HepG2 (cell line): ENCODE results near the gene URAD. TPM values are rescaled to one million over a fixed set of nuclear protein-coding genes. Genes with fewer than 3 reads are reported as not detected.

Experiments
- ATAC-seq: fragments of 200-7000 bp; cut with Tn5 transposase; 3 replicates; pipeline ENCODE4 v1.9.1; 2020; ENCODE audit warnings: mild to moderate bottlenecking, moderate library complexity
- BruUV-seq: library from RNA; stranded (reverse); fragments of 400-500 nt; replicated peaks from 2 replicates; lab custom pipeline; 2021; lab: Mats Ljungman, UMichigan
- CTCF ChIA-PET: fragments of 300-600 bp; formaldehyde crosslinking; extraction: SDS; loops from one replicate; lab custom pipeline; 2021; ENCODE audit warnings: low total read pairs, inconsistent platforms, low intra/inter-chr PET ratio; lab: Yijun Ruan, JAX
- POLR2A ChIA-PET: fragments of 350-600 bp; sonication (Branson Sonifier 250); formaldehyde crosslinking; loops from one replicate; lab custom pipeline; 2020; ENCODE audit warnings: antibody characterized with exemption, inconsistent platforms; lab: Yijun Ruan, JAX
- DNase-seq: peaks from one replicate; pipeline ENCODE4 v3.0.0-alpha.2; 2015; ENCODE audit warnings: low spot score
- FAIRE-seq: peaks from 3 replicates; lab custom pipeline; 2011; peaks lifted over from hg19 to GRCh38; lab: Jason Lieb, UNC
- H2AFZ ChIP-seq: one replicate; pipeline ENCODE4 v1.6.1; 2011; ENCODE audit warnings: low read length, inconsistent platforms
- H3K27ac ChIP-seq: fragments of 300-600 bp; 3 replicates; pipeline ENCODE4 v1.8.0; 2011; ENCODE audit warnings: mixed run types, mild to moderate bottlenecking, mixed read lengths, low read length, inconsistent platforms; ENCODE audit not compliant: insufficient read depth; ENCODE audit errors: extremely low read length
- H3K27me3 ChIP-seq, 2 experiments: fragments of 200-600 bp in 1 of 2; 2 replicates in 1 of 2; 3 replicates in 1 of 2; pipeline versions ENCODE4 v1.6.0 to v1.8.0; 2011; ENCODE audit warnings: low read length in 2 of 2, mild to moderate bottlenecking in 2 of 2, moderate library complexity in 2 of 2, inconsistent platforms in 1 of 2; ENCODE audit not compliant: insufficient read depth in 2 of 2, control insufficient read depth in 1 of 2
- H3K36me3 ChIP-seq, 2 experiments: fragments of 200-600 bp in 1 of 2; replicated peaks in 1 of 2; 2 replicates in 1 of 2; 3 replicates in 1 of 2; pipeline versions ENCODE4 v1.5.1 to v1.8.0; 2011; ENCODE audit warnings: low read length in 2 of 2, inconsistent platforms in 1 of 2; ENCODE audit not compliant: insufficient read depth in 2 of 2, control insufficient read depth in 1 of 2
- H3K4me1 ChIP-seq: 2 replicates; pipeline ENCODE4 v1.5.1; 2012; ENCODE audit warnings: low read length, inconsistent platforms; ENCODE audit not compliant: insufficient read depth
- H3K4me2 ChIP-seq: 2 replicates; pipeline ENCODE4 v1.6.0; 2011; ENCODE audit warnings: low read depth, low read length, inconsistent platforms
- H3K4me3 ChIP-seq, 3 experiments: fragments of 200-600 bp in 1 of 3; sonication (generic), shearing (Covaris generic) in 1 of 3; replicated peaks in 1 of 3; 2 replicates each; pipeline ENCODE4 v1.5.1; 2011 to 2016; ENCODE audit warnings: low read length in 3 of 3, inconsistent platforms in 2 of 3, low read depth in 2 of 3, mild to moderate bottlenecking in 2 of 3, control low read depth in 1 of 3, mixed read lengths in 1 of 3; ENCODE audit not compliant: insufficient read depth in 1 of 3
- H3K79me2 ChIP-seq: one replicate; pipeline ENCODE4 v1.6.1; 2011; ENCODE audit warnings: low read length, inconsistent platforms; ENCODE audit not compliant: insufficient read depth
- H3K9ac ChIP-seq: 2 replicates; pipeline ENCODE4 v1.6.0; 2011; ENCODE audit warnings: mild to moderate bottlenecking, low read depth, low read length, inconsistent platforms; ENCODE audit not compliant: insufficient read depth
- H3K9me3 ChIP-seq: 2 replicates; pipeline ENCODE4 v1.5.1; 2012; ENCODE audit warnings: mild to moderate bottlenecking, low read length
- H4K20me1 ChIP-seq: 2 replicates; pipeline ENCODE4 v1.6.0; 2011; ENCODE audit warnings: inconsistent platforms, mild to moderate bottlenecking, low read length, moderate library complexity; ENCODE audit not compliant: insufficient read depth
- GLI4 ChIP-seq: sonication (generic); formaldehyde crosslinking; IDR thresholded peaks from 2 replicates; pipeline ENCODE4 v1.5.1; 2020; ENCODE audit warnings: missing genetic modification reagents, mild to moderate bottlenecking, moderate library complexity, borderline replicate concordance
- JDP2 ChIP-seq: sonication (generic); formaldehyde crosslinking; IDR thresholded peaks from 2 replicates; pipeline ENCODE4 v1.8.1; 2022; ENCODE audit warnings: missing genetic modification reagents, borderline replicate concordance
- KAT8 ChIP-seq: IDR thresholded peaks from 2 replicates; pipeline ENCODE4 v1.6.1; 2016; ENCODE audit warnings: missing genetic modification reagents, missing compliant biosample characterization
- KDM5A ChIP-seq: fragments of 200-600 bp; sonication (generic); IDR thresholded peaks from 2 replicates; pipeline ENCODE4 v1.7.0; 2018; ENCODE audit warnings: antibody characterized with exemption, mild to moderate bottlenecking, low read length, borderline replicate concordance
- MLLT10 ChIP-seq: sonication (generic); formaldehyde crosslinking; IDR thresholded peaks from 2 replicates; pipeline ENCODE4 v1.4.0; 2020; ENCODE audit warnings: missing genetic modification reagents
- MTF2 ChIP-seq: sonication (generic); formaldehyde crosslinking; IDR thresholded peaks from 2 replicates; pipeline ENCODE4 v1.5.0; 2020; ENCODE audit warnings: missing genetic modification reagents, borderline replicate concordance
- PAX8 ChIP-seq: sonication (generic); formaldehyde crosslinking; IDR thresholded peaks from 2 replicates; pipeline ENCODE4 v1.8.0; 2022; ENCODE audit warnings: mild to moderate bottlenecking, missing genetic modification reagents, borderline replicate concordance
- RBM22 ChIP-seq: fragments of 200-400 bp; formaldehyde crosslinking; optimal IDR thresholded peaks from 2 replicates; pipeline ENCODE3; 2017; ENCODE audit warnings: mild to moderate bottlenecking, low read length, moderate library complexity
- SALL2 ChIP-seq: sonication (generic); formaldehyde crosslinking; IDR thresholded peaks from 2 replicates; pipeline ENCODE4 v1.8.1; 2023; ENCODE audit warnings: mild to moderate bottlenecking, missing genetic modification reagents, inconsistent platforms
- SMAD3 ChIP-seq: sonication (generic); formaldehyde crosslinking; IDR thresholded peaks from 2 replicates; pipeline ENCODE4 v1.4.0; 2020; ENCODE audit warnings: missing genetic modification reagents
- SMC3 ChIP-seq: IDR thresholded peaks from 2 replicates; pipeline ENCODE4 v1.6.1; 2011; ENCODE audit warnings: low read length, improper control_type of control experiment
- STAG1 ChIP-seq: sonication (generic); formaldehyde crosslinking; IDR thresholded peaks from 2 replicates; pipeline ENCODE4 v1.4.0; 2020; ENCODE audit warnings: missing genetic modification reagents
- ZBTB1 ChIP-seq: sonication (generic); formaldehyde crosslinking; IDR thresholded peaks from 2 replicates; pipeline ENCODE4 v1.4.0; 2020; ENCODE audit warnings: missing genetic modification reagents, borderline replicate concordance
- ZNF260 ChIP-seq: sonication (generic); formaldehyde crosslinking; IDR thresholded peaks from 2 replicates; pipeline ENCODE4 v1.4.0; 2020; ENCODE audit warnings: missing genetic modification reagents, low read depth, mild to moderate bottlenecking, borderline replicate concordance
- ZNF337 ChIP-seq: sonication (generic); formaldehyde crosslinking; IDR thresholded peaks from 2 replicates; pipeline ENCODE4 v1.5.1; 2020; ENCODE audit warnings: missing genetic modification reagents, low read depth, mild to moderate bottlenecking, borderline replicate concordance
- WGBS: methylation state at CpG from one replicate; pipeline ENCODE4 v1.1.6; 2017; ENCODE audit warnings: low lambda C conversion rate; 5-methylcytosine and 5-hydroxymethylcytosine counted together
- in situ Hi-C: cut with HindIII; loops from 2 replicates; pipeline ENCODE4 v1.10.0; 2017; ENCODE audit warnings: low pct_unique_long_range_greater_than_20kb; ENCODE audit not compliant: extremely low pct_ligation_motif_present
- intact Hi-C: fragments of 100-400 bp; cut with micrococcal nuclease; formaldehyde crosslinking; loops from one replicate; pipeline ENCODE4 v1.10.0; 2022; ENCODE audit not compliant: unreplicated experiment
- polyA plus RNA-seq, 8 experiments: library from polyadenylated mRNA; depleted of rRNA in 3 of 8; stranded (reverse) in 7 of 8; unstranded in 1 of 8; fragments of >200 nt; fragmentation: Illumina TruSeq in 4 of 8; extraction: Trizol in 4 of 8; gene quantifications; 2 replicates each; pipeline versions ENCODE4 v1.2.1 to v1.2.3, GENCODE V29; 2011 to 2016; ENCODE audit warnings: low read depth in 4 of 8, missing spikeins in 1 of 8, mixed read lengths in 1 of 8; ENCODE audit not compliant: insufficient read depth in 1 of 8
- total RNA-seq, 5 experiments: library from RNA; depleted of rRNA; stranded (reverse); fragments of >200 nt; fragmentation: Illumina TruSeq; extraction: Trizol; gene quantifications; 2 replicates each; pipeline ENCODE4 v1.2.3, GENCODE V29; 2016; ENCODE audit warnings: low read depth in 1 of 5
- TF ChIP-seq, protein P1 (sequence below): sonication (generic); formaldehyde crosslinking; IDR thresholded peaks from 2 replicates; pipeline ENCODE4 v1.4.0; 2020; ENCODE audit warnings: missing genetic modification reagents
- TF ChIP-seq, protein P2 (sequence below): sonication (generic); formaldehyde crosslinking; IDR thresholded peaks from 2 replicates; pipeline ENCODE4 v1.4.0; 2020; ENCODE audit warnings: mild to moderate bottlenecking, low read depth, missing genetic modification reagents
- TF ChIP-seq, protein P3 (sequence below): sonication (generic); formaldehyde crosslinking; IDR thresholded peaks from 2 replicates; pipeline ENCODE4 v1.4.0; 2020; ENCODE audit warnings: mild to moderate bottlenecking, missing genetic modification reagents

URAD gene
- total and polyA plus RNA-seq, 2 of the 13 experiments (the other 11 are each of a cell fraction or from before 2014, with no cell fraction given) = not detected

DNA sequence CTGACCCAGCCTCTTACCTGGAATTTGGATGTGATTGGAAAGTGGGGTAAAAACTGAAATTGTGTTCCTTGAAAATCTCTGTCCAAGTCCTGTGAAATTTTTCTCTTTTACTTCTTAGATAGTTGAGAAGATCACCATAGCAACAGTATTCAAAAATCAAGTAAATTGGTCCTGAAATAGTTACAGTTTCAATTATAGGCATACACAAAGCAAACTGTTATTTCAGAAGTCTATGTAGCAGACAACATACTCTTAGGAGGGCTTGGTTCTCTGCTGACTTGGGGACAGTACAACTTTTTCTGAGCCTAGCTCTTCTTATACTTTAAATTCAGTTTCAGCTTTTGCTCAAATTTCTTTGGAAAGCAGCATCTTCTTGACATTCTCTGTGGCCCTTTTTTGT lies 38.6 kb upstream of the URAD start:
- POLR2A ChIA-PET = no interaction called here
- CTCF ChIA-PET = no interaction called here

DNA sequence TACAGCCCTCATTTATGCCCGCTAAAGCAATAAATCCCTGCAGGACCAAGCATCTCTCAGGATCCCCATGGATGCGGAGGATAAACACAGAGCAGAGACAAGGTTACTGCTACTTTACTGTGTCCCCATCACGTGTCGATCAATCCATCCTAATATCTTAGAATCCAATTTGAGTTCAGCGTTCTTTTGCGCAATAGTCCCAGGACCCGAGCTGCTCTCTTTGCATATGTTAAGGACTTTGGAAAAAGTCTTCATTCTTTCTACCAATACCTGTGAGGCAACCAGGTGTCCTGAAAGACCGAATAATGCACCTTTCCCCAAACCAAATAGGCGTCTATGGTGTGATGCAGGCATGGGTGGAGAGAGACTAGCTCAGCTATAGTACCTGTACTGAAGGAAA lies 38.0 kb upstream of the URAD start:
- Histone ChIP-seq H3K9ac (no peak overlapping the region), H3K27me3 (no peaks in the 10 kb centered on the region), H3K36me3 (no peaks in the 10 kb centered on the region), H3K4me1 (peaks cover 23% of the 10 kb centered on the region), H4K20me1 (no peaks in the 10 kb centered on the region), H3K79me2 (no peaks in the 10 kb centered on the region), H3K4me2 (no peak overlapping the region), H3K4me3 (no peak overlapping the region), H3K27ac (no peak overlapping the region), H2AFZ (no peak overlapping the region), H3K9me3 (no peaks in the 10 kb centered on the region)
- whole genome bisulfite sequencing = 66% methylated on average over 9 of the region's 9 CpGs
- FAIRE-seq (no peak), ATAC-seq (no peak), DNase-seq (no peak)
- no TSS peak for BruUV-seq
- intact Hi-C loops (no loop called here), in situ Hi-C loops (no loop called here)
- CTCF ChIA-PET = no interaction called here
- POLR2A ChIA-PET = no interaction called here
- TF ChIP-seq KDM5A = no peak
- no peak for TF ChIP-seq STAG1
- TF ChIP-seq ZNF260 = no peak
- TF ChIP-seq MLLT10 = no peak
- TF ChIP-seq ZBTB1 (CRISPR knock-in tag) = no peak
- TF ChIP-seq, protein P1, sequence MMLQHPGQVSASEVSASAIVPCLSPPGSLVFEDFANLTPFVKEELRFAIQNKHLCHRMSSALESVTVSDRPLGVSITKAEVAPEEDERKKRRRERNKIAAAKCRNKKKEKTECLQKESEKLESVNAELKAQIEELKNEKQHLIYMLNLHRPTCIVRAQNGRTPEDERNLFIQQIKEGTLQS (CRISPR knock-in tag) = no peak
- TF ChIP-seq, protein P2, sequence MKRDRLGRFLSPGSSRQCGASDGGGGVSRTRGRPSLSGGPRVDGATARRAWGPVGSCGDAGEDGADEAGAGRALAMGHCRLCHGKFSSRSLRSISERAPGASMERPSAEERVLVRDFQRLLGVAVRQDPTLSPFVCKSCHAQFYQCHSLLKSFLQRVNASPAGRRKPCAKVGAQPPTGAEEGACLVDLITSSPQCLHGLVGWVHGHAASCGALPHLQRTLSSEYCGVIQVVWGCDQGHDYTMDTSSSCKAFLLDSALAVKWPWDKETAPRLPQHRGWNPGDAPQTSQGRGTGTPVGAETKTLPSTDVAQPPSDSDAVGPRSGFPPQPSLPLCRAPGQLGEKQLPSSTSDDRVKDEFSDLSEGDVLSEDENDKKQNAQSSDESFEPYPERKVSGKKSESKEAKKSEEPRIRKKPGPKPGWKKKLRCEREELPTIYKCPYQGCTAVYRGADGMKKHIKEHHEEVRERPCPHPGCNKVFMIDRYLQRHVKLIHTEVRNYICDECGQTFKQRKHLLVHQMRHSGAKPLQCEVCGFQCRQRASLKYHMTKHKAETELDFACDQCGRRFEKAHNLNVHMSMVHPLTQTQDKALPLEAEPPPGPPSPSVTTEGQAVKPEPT = no peak
- no peak for TF ChIP-seq KAT8
- TF ChIP-seq SMAD3 = no peak
- no peak for TF ChIP-seq PAX8 (CRISPR knock-in tag)
- TF ChIP-seq MTF2 = no peak
- no peak for TF ChIP-seq SMC3

More for the DNA sequence above, 38.6 kb upstream of the URAD start:
- TF ChIP-seq SALL2 (CRISPR knock-in tag) (no peak), GLI4 (CRISPR knock-in tag) (no peak), JDP2 (CRISPR knock-in tag) (no peak), ZNF337 (CRISPR knock-in tag) (no peak), RBM22 (no peak)
- TF ChIP-seq, protein P3, sequence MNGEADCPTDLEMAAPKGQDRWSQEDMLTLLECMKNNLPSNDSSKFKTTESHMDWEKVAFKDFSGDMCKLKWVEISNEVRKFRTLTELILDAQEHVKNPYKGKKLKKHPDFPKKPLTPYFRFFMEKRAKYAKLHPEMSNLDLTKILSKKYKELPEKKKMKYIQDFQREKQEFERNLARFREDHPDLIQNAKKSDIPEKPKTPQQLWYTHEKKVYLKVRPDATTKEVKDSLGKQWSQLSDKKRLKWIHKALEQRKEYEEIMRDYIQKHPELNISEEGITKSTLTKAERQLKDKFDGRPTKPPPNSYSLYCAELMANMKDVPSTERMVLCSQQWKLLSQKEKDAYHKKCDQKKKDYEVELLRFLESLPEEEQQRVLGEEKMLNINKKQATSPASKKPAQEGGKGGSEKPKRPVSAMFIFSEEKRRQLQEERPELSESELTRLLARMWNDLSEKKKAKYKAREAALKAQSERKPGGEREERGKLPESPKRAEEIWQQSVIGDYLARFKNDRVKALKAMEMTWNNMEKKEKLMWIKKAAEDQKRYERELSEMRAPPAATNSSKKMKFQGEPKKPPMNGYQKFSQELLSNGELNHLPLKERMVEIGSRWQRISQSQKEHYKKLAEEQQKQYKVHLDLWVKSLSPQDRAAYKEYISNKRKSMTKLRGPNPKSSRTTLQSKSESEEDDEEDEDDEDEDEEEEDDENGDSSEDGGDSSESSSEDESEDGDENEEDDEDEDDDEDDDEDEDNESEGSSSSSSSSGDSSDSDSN (CRISPR knock-in tag) = no peak
- no peak overlapping the region for H3K4me2 ChIP-seq
- no peaks in the 10 kb centered on the region for H3K79me2 ChIP-seq
- intact Hi-C loops = no loop called here
- no peak for DNase-seq
- H3K9ac ChIP-seq = no peak overlapping the region
- ATAC-seq = no peak
- no peaks in the 10 kb centered on the region for H4K20me1 ChIP-seq
- no peaks in the 10 kb centered on the region for H3K27me3 ChIP-seq
- BruUV-seq = no TSS peak
- H3K27ac ChIP-seq = no peak overlapping the region
- in situ Hi-C loops = no loop called here
- no peak for FAIRE-seq
- no peak overlapping the region for H3K4me3 ChIP-seq
- peaks cover 22% of the 10 kb centered on the region for H3K4me1 ChIP-seq
- H3K36me3 ChIP-seq = no peaks in the 10 kb centered on the region
- H2AFZ ChIP-seq = no peak overlapping the region
- H3K9me3 ChIP-seq = no peaks in the 10 kb centered on the region
